ENCODE measurements around the gene TCF12.

The TCF12 gene

DNA sequence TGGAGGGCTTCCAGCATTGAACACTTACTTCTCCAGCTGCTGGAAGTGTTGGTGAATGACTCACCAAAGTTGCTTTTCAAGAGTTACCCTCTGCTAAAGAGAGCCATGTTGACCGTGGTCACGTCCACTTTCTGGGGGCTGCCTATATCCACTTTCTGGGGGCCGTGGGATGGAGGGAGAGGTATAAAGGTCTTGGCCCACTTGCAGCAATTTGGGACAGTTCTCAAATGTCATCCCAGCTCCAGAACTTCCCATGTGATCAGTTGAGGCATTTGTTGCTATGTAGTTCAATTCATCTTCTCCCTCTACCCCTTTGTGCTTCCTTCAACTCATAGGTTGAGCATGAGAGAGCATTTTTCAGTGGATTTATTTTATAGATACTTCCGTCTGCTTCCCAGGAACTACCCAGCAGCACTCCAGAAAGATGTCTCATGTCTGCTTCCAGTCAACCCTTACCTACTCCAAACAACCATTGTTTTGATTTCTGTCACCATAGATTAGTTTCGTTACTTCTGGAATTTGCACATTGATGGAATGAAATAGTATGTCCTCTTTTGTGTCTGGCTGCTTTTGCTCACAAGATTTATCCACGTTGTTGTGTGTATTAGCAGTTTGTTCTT, 130.6 kb downstream of the TCF12 start:
- no peak for DNase-seq (ENCODE audit: low read depth in 2 of 2)

DNA sequence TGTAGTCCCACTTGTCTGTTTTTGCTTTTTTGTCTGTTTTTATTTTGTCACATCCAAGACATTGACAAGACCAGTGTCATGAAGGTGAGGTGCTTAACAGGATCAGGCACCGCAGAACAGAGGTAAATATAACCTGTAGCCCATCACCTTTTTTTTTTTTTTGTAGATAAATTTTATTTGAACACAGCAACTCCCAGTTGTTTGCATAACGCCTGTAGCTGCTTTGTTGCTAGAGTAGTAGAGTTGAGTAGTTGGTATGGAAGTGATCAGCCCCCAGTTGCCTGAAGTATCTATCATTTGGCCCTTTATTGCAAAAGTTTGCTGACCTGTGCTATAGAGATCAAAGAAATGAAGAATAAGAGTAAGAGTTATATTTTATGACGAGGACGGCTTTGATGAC, 135.0 kb downstream of the TCF12 start:
- no peak for DNase-seq (ENCODE audit: low read depth in 2 of 2)

DNA sequence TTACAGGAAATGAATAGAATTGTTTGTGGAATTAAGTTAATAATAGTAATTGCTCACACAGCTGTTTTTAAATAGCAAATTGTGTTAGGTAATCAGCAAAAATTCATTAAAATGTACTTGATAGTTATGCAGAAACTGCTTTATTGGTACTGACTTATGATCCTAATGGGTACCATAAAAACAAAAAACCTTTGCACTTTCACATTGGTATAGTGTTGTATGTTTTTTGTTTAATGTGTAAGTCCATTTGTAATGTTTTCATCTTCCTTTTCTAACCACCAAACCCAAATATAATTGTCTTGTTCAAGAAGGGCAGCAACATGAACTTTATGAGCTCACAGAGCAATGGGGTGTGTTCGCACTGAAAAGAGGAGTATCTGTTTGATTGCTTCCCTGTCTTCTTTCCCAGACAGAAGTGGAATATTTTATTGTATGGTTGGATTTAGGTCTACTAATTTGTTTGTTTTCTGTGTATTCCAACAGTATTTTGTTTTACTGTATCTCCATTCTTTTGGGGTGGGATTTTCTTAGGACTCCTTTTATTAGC, 135.8 kb downstream of the TCF12 start:
- DNase-seq (ENCODE audit: low read depth in 2 of 2) = no peak

DNA sequence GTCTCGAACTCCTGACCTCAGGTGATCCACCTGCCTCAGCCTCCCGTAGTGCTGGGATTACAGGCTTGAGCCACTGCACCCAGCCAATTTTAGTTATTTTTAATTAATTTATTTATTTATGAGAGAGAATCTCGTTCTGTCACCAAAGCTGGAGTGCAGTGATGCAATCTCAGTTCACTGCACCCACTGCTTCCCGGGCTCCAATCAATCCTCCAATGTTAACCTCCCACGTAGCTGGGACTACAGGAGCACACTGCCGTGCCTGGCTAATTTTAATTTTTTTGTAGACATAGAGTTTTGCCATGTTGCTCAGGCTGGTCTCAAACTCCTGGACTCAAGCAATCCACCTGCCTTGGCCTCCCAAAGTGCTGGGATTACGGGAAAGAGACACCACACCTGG, 137.9 kb downstream of the TCF12 start:
- DNase-seq (ENCODE audit: low read depth in 2 of 2) = no peak

DNA sequence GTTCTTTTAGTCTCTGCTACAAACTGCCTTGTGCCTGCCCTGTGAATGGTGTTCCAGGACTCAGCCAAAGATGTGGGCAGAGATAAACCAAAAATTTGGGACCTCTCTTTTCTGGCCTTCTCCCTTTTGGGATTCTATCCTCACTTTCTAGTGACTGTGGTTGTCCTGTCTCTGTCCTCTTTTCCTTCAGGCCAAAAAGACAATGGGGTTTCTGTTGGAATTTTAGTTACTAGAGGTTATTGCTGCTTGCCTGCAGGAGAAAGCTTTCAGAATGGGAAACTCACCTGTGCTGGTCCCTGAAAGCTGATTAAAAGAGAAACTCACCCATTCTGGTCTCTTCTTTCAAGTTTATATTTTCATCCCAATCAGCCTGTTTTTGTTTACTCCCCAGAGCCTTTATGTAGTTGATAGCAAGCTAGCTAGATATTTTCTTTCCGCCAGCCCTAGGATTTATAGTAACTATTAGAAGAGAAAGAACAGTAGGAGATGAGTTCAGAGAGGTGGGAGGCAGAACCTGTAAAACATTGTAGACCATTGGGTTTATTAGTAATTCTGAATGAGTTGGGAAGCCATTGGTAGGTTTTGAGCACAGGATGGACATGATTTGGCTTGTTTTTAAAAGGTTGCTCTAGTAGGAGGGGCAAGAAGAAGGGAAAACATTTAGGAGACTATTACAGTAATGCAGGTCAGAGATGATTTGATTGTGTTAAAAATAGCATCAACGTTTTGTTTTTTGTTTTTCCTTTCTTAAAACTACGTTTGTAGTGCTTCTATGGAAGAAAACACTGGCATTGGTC, 138.9 kb downstream of the TCF12 start:
- no peak for DNase-seq (ENCODE audit: low read depth in 2 of 2)

DNA sequence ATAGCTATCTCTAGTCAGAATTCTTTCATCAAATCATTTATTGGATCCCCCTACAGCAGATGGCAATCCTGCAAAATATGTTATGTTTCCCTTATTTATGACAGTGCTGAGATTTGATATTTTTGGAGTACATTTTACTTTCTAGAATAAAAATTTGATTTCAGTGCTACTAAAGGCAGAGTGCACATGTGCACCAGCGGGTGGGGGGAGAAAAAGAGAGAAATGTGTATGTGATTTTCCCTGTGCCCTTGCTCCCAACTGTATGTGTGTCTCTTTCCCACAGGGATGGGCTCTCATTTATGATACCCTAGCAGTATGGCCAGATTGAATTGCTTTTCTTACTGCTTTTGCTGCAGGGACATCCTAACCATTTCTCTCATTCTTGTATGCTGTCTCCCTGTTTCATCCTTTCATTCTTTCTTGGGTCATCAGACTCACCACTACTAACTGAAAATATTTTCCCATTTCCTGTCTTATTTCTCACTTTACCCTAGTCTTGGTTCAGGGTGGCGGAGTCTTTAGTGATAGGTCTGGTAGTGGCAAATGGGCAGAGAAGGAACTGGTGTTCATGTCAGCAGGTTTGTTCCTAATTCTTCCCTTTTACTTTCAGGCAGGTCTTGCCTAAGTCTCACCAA, 140.7 kb downstream of the TCF12 start:
- DNase-seq (ENCODE audit: low read depth in 2 of 2) = no peak

DNA sequence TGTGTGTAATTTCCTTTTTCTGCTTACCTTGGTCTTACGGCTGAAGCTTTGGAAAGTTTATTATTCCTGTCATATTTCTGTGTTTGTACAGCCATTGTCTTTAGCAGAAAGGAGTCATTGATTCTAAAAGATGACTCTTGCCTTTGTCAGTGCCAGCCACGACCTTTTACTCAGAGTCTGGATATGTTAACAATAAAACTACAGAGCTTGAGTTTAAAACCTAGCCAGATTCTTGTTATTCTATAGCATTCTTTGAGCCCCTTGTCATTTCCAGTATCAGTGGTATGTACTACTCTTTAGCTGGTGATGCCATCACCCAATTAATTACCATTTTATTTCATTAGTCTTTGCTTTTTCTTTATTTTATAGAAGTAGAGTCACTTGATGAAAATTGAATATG, 142.4 kb downstream of the TCF12 start:
- no peak for DNase-seq (ENCODE audit: low read depth in 2 of 2)

DNA sequence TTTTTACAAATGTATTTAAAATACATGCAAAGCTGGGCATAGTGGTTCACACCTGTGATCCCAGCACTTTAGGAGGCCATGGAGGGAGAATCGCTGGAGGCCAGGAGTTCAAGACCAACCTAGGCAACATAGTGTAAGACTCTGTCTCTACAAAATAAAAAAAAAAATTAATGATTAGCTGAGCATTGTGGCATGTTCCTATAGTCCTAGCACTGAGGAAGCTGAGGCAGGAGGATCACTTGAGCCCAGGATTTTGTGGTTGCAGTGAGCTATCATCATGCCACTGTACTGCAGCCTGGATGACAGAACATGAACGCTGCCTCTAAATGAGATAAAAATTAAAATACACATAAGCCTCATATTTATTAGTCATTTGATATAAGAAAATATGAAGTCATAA, 142.8 kb downstream of the TCF12 start:
- DNase-seq (ENCODE audit: low read depth in 2 of 2) = no peak

DNA sequence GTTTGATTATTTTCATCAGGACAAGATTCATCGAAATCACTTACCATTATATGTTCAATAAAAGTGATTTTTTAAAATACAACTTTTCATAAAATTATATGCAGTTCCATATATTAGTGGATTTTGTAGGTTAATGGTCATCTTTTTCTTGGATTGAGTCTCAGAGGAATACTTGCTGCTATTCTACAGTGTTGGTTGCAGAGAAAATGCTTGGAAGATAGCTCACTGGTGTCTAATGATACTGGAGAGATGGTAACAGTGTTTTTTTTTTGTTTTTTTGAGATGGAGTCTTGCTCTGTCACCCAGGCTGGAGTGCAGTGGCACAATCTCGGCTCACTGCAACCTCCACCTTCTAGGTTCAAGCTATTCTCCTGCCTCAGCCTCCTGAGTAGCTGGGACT, 143.3 kb downstream of the TCF12 start:
- DNase-seq (ENCODE audit: low read depth in 2 of 2) = no peak

DNA sequence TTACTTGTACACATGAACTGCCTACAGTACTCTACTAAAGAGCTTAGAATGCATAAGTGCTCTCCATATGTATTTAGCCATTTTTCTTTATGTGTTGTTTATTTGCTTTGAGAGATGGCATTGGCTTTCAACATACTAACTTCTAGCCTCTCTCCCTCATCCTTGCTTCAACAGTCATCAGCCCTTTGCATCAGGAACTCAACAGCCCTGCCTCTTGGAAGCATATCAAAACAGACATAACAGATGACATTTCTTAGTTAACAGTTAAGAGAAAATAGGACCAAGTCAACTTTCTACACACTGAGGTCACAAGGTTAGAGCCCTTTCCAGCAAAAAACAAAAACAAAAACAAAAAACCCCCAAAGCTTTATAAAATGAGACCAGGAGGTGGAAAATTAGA, 145.6 kb downstream of the TCF12 start:
- DNase-seq (ENCODE audit: low read depth in 2 of 2) = no peak

DNA sequence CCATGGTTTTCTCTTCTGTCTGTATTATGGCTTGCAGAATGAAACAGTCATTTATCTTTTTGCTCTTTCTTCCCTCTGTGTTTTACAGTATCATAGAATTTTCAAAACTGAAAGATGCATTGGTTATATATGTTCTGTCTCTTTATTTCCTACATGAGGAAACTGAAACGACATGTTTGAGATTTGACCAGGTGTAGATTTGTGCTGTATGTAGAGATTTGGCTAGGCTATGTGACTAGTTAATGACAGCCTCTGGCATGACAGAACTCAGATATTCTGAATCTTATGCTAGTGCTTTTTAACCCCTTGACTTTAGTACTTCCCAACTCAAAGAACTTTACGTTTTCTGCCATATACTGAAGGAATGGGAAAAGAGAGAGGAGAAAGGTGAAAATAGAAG, 151.0 kb downstream of the TCF12 start:
- DNase-seq (ENCODE audit: low read depth in 2 of 2) = no peak

DNA sequence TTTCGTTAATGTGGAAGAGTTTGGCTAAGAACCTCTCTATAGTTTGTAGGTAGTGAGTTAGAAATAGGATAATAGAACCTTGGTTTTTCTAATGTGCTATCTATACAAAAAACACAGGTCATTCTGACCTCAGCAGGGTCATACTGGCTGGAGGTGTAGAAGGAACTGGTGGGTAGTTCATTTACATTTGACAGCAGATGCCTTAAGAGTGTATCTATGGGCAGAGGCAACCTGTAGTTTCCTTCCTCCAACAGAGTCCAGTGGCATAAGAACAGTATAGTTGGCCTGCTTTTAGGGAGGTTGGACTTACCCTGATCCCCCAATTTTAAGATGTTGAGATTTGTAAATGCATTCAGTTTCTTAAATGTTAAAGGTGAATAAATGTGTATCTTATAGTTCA, 152.2 kb downstream of the TCF12 start:
- DNase-seq (ENCODE audit: low read depth in 2 of 2) = no peak

DNA sequence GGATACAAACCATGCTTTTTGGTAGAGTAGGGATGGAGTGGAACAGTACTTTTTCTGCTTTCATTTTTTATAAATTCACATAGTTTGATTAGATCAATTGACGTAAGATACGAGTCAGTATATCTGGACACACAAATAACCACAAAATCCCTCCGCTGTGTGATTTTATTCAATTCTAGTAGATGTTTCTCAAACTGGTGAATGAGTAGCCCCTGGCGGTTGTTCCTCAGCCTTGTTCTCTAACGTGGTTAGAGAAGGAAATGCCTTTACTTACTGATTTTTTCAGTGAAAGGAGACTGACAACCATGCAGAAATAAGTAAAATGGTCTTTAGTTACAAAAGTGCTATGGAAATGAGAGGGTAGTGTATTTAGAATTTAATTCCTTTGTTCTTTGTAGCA, 161.0 kb downstream of the TCF12 start:
- no peak for DNase-seq (ENCODE audit: low read depth in 2 of 2)

DNA sequence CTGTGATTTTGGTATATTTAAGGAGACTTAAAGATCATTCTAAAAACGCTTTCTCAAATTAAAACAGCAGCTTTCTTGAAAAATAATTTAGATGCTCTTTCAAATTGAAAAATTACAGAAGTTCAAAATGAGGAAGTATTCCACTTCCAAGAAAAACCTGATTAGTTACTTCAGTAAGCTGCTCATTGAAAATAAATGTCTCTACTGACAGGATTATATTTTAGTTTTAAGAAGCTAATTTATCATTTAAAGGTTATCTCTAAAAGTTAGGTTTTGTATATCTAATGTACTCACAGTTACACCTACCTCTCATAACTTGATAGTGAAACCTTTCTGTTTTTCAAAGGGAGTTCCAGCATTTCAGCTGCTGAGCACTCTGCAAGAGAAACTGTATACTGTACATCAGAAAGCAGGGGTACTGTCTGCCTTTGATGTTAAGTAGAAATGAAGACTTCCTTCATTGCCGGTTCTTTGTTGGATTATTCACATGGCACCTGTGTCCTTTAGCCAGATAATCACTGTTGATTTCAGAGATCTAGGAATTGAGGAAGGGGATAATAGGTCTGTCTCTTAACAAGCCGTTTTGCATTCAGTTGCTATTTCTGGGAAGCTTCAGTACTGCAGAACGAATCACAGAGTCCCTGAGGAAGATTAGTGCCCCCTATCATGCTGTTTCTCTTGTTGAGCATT, 161.6 kb downstream of the TCF12 start:
- no peak for DNase-seq (ENCODE audit: low read depth in 2 of 2)

DNA sequence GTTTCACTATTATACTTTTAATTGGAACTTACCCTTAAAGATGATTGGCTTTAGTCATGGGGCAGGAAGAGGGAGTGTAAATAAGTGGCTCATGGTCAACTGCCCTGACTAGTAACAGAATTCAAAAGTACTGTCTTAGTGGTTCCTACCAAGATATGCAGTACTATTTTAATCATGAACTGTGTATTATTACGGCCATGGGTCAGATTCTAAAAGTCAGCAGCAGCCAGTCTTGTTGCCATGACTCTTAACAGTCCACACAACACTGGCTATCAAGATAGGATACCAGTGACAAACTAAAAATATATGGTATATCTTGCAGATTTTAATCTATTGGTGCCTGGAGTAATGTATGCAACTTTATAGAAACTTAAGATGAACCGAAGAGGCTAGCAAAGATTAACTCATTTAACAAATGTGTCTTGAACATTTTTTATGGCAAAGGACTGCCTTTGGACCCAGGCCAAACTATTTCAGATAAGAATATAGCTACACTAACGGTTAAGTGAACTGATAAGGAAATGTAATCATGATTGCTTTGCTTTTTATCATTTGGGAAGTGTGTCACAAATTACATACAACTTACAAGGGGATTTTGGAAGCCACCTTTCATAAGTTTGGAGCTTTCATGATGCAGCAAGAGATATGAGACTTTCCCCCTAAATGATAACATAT, 163.7 kb downstream of the TCF12 start:
- DNase-seq (ENCODE audit: low read depth in 2 of 2) = no peak

DNA sequence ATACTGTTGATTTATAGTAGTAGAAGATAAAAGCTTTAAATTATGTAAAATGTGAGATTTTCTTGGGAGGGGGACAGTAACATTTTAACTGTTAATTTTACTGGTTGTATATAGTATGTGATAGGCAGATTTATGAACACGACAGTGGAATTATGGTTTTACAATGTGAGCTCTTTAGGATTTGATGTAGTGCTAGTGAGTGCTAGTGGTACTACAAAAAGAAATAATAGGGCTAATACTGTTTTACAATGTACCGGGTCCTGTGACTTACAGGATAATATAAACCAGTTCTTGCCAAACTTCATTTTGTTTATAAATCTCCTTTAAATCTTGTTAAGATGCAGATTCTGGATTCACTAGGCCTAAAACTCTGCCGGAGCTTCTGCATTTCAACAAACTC, 165.7 kb downstream of the TCF12 start:
- DNase-seq (ENCODE audit: low read depth in 2 of 2) = no peak

DNA sequence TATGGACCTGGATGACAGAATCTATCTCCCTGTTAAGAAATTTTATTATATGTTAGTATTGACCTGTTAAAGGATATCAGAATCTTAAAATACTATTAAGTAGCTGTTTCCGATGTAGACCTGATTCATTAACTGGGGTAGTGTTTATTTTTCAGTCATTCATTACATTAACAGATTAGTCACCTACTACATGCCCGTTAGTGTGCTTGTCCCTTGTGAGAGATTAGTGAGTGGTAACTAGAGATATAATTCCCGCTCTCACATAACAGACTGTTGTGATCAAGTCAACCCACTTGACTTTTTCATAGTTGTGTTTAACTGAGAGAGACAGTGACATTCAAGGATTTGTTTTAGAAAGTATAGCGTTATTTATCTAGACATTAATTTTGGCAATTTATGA, 166.8 kb downstream of the TCF12 start:
- DNase-seq (ENCODE audit: low read depth in 2 of 2) = no peak

DNA sequence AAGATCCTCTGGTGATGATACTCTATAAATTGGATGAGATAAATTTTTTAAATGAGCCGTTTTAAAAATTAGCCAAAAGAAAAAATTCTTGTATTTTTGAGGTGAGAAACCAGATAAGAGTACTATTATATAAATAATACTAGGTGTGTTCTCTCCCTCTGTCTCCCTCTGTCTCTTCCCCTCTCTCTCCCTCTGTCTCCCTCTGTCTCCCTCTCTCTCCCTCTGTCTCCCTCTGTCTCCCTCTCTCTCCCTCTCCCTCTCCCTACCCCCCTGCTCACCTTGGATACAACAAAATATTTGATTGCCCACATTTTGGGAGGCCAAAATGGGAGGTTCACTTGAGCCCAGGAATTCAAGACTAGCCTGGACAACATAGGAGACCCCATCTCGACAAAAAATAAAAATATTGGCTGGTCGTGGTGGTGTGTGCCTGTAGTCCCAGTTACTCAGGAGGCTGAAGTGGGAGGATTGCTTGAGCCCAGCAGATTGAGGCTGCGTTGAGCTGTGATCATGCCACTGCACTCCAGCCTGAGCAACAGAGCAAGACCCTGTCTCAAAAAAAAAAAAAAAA, 168.5 kb downstream of the TCF12 start:
- no peak for DNase-seq (ENCODE audit: low read depth in 2 of 2)

DNA sequence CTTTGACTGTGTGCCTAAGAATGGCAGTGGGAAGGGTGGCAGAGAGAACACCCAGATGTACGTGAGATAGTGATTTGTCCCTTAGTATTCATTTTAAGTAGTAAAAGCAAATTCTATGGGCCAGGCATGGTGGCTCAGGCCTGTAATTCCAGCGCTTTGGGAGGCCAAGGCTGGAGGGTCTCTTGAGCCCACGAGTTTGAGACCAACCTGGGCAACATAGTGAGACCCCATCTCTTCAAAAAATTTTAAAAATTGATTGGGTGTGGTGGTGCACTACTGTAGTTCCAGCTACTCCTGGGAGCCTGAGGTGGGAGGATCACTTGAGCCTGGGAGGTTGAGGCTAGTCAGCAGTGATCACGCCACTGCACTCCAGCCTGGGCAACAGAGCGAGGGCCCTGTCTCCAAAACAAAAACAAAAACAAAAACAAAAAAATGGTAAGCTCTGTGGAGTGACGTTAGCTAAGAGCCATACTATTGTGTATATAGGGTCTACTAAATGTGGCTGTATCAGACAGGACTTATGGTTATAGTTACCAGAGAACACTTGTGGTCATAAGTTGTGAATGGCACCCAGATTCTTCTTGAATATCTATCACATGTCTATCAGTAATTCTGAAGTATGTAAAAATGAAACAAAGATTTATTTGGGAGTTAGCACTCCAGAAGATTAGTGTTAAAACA, 171.5 kb downstream of the TCF12 start:
- no peak for DNase-seq (ENCODE audit: low read depth in 2 of 2)

DNA sequence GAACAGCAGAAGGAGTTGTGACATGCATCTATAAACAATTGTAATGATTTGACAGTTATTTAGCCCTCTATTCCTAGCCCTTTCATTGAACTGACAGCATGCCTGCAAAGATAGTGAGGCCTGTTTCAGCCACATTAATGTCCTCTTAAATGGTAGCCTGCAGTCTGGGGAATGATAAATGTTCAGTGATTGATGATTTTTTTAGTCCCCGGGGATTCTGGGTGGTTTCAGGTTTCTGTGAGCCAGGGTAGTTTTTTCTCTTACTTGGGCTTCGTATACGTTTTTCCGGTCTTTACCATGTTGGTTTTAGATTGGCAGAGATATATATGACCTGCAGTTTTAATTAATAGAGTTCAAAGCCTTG, 172.0 kb downstream of the TCF12 start:
- DNase-seq (ENCODE audit: low read depth in 2 of 2) = no peak

DNA sequence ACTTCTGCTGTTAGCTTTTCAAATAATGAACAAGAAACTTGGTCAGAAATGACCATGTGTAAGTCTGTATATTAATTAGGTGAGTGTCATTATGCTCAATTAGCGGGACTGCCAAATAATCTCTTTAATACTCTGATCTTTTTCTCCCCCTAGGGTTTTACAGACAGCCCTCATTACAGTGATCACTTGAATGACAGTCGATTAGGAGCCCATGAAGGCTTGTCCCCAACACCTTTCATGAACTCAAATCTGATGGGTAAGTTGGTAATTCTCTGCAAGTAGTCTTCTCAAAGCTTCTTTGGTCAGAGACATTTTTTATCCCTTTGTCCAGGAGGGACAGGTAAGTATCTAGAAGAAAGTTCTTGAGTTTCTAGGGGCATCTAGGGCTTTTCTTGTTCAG, 173.2 kb downstream of the TCF12 start:
- no peak for DNase-seq (ENCODE audit: low read depth in 2 of 2)
